GM10266 (cell line): Measurements from ENCODE around the gene AP5Z1.

Source experiments
- DNase-seq: peaks from one replicate; pipeline ENCODE4 v3.0.0; 2012; ENCODE audit errors: extremely low spot score
- TF ChIP-seq, protein P1 (sequence below): IDR thresholded peaks from 2 replicates; pipeline ENCODE4 v1.5.1; 2012; ENCODE audit warnings: mild to moderate bottlenecking, low read depth; ENCODE audit not compliant: control insufficient read depth, insufficient read depth; ENCODE audit errors: missing control alignments

AP5Z1 gene

DNA sequence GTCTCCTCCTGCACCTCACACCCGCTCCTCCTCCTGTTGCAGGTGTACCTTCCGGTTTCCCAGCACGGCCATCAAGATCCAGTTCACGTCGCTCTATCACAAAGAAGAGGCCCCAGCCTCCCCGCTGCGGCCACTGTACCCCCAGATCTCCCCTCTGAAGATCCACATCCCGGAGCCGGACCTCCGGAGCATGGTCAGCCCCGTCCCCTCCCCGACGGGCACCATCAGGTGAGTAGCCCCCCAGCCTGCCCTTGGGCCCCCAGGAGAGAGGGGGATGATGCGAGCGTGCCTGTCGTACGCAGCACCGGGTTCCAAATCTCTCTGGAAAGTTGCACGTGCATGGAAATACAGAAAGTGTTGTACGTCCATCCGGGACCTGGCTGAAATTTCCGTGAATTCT, 34.6 kb upstream of the AP5Z1 start:
- TF ChIP-seq, protein P1, sequence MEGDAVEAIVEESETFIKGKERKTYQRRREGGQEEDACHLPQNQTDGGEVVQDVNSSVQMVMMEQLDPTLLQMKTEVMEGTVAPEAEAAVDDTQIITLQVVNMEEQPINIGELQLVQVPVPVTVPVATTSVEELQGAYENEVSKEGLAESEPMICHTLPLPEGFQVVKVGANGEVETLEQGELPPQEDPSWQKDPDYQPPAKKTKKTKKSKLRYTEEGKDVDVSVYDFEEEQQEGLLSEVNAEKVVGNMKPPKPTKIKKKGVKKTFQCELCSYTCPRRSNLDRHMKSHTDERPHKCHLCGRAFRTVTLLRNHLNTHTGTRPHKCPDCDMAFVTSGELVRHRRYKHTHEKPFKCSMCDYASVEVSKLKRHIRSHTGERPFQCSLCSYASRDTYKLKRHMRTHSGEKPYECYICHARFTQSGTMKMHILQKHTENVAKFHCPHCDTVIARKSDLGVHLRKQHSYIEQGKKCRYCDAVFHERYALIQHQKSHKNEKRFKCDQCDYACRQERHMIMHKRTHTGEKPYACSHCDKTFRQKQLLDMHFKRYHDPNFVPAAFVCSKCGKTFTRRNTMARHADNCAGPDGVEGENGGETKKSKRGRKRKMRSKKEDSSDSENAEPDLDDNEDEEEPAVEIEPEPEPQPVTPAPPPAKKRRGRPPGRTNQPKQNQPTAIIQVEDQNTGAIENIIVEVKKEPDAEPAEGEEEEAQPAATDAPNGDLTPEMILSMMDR, result no peak
- DNase-seq, result no peak

DNA sequence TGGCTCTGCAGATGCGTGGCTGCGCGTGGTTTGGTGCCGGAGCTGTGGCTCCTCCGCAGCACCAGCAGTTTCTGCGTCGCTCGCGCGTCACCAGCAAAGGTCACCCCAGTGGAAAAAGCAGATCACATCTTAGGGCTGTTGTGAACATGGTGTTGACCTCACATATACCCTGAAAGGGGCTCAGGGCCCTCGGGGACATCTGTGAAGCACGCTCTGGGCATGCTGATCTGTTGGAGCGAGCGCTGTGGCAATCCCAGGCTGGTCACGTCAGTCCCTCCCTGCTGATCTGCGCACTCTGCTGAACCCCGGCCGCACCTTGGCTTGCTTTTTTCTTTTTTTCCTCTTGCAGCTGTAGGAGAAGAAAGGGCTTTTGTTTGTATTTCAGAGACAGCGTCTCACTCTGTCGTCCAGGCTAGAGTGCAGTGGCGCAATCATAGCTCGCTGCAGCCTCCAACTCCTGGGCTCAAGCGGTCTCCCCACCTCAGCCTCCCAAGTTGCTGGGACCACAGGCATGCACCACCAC, 33.3 kb upstream of the AP5Z1 start:
- no peak for DNase-seq
- TF ChIP-seq, protein P1, result no peak

DNA sequence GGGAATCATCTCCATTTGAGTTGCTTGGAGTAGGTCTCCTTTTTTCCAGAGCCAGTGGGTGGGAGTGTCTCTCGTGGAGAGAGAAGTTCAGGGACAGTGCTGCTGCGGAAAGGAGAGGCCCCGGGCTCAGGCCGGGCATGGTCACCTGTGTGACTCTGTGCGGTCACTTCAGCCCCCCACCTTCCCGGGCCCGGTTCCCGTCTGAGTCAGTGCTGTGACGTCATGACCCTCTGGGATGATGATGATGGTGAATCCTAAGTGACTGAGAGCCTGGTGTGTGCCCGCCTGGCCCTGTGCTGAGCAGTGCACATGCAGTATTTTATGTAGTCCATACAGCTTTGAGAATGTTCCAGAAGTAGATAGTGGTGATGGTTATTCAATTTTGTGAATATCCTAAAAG, 32.6 kb upstream of the AP5Z1 start:
- DNase-seq, result no peak
- TF ChIP-seq, protein P1, result no peak

DNA sequence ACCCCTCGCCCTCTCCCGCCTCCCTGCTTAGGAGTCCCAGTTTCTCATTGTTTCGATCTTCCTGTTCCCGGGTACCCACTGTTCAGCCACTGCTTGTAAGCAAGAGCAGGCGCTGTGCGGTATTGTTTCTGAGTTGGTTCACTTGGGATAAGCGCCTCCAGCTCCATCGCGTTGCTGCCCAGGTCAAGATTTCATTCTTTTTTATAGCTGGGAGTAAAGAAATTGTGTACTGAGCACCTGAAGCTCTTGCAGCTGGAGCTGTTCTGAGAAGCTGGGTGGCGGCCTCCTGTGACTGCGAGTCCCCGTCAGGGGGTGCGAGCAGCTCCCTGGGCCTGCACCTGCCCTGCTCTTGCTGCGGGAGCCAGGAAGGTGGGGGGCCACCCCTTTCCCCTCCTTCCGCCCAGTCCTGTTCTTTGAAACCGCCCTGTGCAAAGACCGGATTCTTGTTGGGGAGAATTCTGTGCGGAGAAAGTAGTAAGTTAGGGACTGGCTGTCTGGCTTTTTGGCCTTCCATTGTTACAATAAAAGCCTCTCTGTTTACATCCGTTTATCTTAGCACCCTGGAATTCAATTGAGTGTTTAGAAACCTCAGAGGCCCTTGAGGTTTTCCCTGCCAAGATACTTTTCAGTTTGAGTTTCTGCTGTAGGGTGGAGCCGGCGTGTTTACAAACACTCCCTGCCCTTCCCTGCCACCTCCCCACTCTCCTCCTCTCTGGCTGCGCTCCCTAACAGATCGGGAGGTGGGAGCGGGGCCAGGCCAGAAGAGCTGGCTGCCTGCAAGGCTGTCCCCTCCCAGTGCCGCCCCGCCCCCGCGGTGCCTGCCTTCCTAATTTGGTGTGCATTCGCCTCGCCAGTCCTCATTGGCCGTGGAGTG, 30.8 kb upstream of the AP5Z1 start:
- TF ChIP-seq, protein P1, result no peak
- DNase-seq, result peak; percentile 87

DNA sequence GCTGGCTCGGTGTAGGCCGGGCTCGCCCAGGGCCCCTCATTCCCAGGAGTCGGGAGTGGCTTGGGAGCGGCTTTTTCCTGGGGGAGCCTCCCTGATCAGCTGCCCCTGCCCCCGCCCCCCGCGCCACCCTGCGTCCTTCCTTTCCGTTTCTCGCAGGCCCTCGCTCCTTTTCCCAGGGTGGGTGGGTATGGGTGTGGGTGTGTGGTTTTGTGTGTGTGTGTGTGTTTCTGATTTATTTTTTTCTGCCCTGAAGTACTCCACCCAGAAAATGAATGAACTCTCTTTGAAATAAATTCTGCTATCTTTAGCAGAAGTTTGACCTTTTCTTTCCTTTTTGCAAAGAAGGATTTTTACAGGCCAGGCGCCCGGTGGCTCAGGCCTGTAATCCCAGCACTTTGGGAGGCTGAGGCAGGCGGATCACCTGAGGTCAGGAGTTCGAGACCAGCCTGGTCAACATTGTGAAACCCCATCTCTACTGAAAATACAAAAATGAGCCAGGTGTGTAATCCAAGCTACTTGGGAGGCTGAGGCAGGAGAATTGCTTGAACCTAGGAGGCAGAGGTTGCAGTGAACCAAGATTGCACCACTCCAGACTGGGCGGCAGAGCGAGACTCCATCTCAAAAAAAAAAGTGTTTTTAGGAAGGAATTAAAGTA, 30.0 kb upstream of the AP5Z1 start:
- no peak for DNase-seq
- TF ChIP-seq, protein P1, result no peak

DNA sequence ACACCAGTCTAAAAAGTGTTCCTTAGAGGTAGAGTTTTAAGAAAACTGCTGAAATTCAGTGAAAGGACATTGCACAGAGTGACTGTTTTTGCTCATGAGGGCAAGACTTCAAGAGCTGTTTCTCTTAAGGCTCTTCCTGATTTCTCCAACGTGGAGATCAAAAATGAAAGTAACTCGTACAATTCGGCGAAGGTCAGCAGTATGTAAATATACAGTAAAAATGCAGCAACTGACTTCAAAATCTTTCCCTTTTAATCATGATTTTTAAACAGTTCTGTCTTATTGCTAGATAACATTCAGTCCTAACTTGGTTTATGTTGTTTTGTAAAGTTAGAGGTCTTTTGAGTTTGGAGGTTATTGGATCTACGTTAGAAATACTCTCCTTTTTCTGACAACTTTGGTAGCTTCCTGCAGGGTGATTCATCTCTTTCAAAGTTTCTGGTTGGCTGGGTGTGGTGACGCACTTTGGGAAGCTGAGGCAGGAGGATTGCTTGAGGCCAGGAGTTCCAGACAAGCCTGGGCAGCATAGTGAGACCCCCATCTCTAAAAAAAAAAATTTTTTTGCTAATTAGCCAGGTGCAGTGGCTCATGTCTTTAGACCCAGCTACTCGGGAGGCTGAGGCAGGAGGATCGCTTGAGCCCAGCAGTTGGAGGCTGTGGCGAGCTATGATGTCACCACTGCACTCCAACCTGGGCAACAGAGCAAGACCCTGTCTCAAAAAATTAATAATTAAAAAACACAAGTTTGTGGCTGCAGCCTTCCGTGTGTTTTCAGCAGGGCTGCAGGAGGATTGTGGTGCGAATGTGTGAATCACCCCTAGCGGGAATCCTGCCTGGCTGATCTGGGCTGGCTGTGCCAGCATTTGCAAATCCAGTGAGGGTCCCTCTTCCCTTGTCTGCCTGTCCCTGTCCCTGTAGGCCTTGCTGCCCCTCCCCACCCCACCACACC, 29.2 kb upstream of the AP5Z1 start:
- DNase-seq, result no peak
- TF ChIP-seq, protein P1, result no peak
